Endothelial cell of umbilical vein (primary cell): ENCODE measurements around the gene CD72.
"Not testable (repeated sequence)": the region's sequence is repeated elsewhere in the genome, so short reads cannot be mapped to it uniquely, and the experiment has no call there.

Experiments used
- CTCF ChIP-seq, 2 donors: IDR thresholded peaks; 1 replicate in 1 of 2; 2 replicates in 1 of 2; pipeline ENCODE4 v1.5.1; 2011; ENCODE audit warnings: low read length in 2 of 2, mild to moderate bottlenecking in 2 of 2, moderate library complexity in 2 of 2, control low read depth in 1 of 2, inconsistent platforms in 1 of 2, low read depth in 1 of 2; ENCODE audit not compliant: insufficient read depth in 1 of 2; ENCODE audit errors: extremely low read depth in 1 of 2
- JUN ChIP-seq: IDR thresholded peaks from 2 replicates; pipeline ENCODE4 v1.6.1; 2011; ENCODE audit warnings: borderline replicate concordance, low read depth; ENCODE audit not compliant: insufficient read length, insufficient read depth
- MAX ChIP-seq: IDR thresholded peaks from 2 replicates; pipeline ENCODE4 v1.6.1; 2011; ENCODE audit not compliant: insufficient read depth, insufficient read length
- POLR2A ChIP-seq: IDR thresholded peaks from 2 replicates; pipeline ENCODE4 v1.6.1; 2012; ENCODE audit warnings: low read depth, mild to moderate bottlenecking, control low read depth, low read length
- POLR2AphosphoS5 ChIP-seq: IDR thresholded peaks from 2 replicates; pipeline ENCODE4 v1.6.1; 2012; ENCODE audit warnings: low read depth, mild to moderate bottlenecking, control low read depth, low read length, moderate library complexity; ENCODE audit not compliant: insufficient read depth

GRCh38 chr9:35584681-35585080, 33.5 kb downstream of the CD72 start:
- TF ChIP-seq CTCF (IDR thresholded peaks at IDR 0.05; ENCODE audit: extremely low read depth in 1 of 2, insufficient read depth in 1 of 2, low read depth in 1 of 2, low read length in 2 of 2); POLR2A; JUN; MAX; POLR2AphosphoS5: not testable (repeated sequence)
